ENCODE data around the gene TTC9B.

Gene TTC9B

GRCh38 chr19:40228863-40229262 is 10.7 kb upstream of the TTC9B start:
- TF ChIP-seq GABPA (IDR thresholded peaks at IDR 0.05; ENCODE audit: low read depth), result no peak
- TF ChIP-seq POLR2AphosphoS5 (IDR thresholded peaks at IDR 0.05; ENCODE audit: low read depth), result no peak
- TF ChIP-seq SPI1 (IDR thresholded peaks at IDR 0.05; ENCODE audit: borderline replicate concordance, low read depth), result no peak
- TF ChIP-seq CTCF (IDR thresholded peaks at IDR 0.05; ENCODE audit: insufficient read depth, low read length), result no peak
- TF ChIP-seq REST (IDR thresholded peaks at IDR 0.05; ENCODE audit: insufficient replicate concordance, low read depth), result no peak
- Histone ChIP-seq H3K27me3 (ENCODE audit: insufficient read depth, poor library complexity, severe bottlenecking) (peaks cover 29% of the 10 kb centered on the region), H3K27ac (replicated peaks) (no peak overlapping the region)

GRCh38 chr19:40228346-40228745 is 10.2 kb upstream of the TTC9B start:
- TF ChIP-seq SPI1 (IDR thresholded peaks at IDR 0.05; ENCODE audit: borderline replicate concordance, low read depth) (no peak), CTCF (IDR thresholded peaks at IDR 0.05; ENCODE audit: insufficient read depth, low read length) (no peak), GABPA (IDR thresholded peaks at IDR 0.05; ENCODE audit: low read depth) (no peak), REST (IDR thresholded peaks at IDR 0.05; ENCODE audit: insufficient replicate concordance, low read depth) (no peak), POLR2AphosphoS5 (IDR thresholded peaks at IDR 0.05; ENCODE audit: low read depth) (no peak)
- no peak overlapping the region for H3K4me3 ChIP-seq (replicated peaks; ENCODE audit: insufficient read depth, low read length)
- H3K27me3 ChIP-seq (ENCODE audit: insufficient read depth, poor library complexity, severe bottlenecking), result peaks cover 29% of the 10 kb centered on the region
- DNase-seq (ENCODE audit: low read depth in 1 of 2, low spot score in 1 of 2), result no peak
- no peak overlapping the region for H3K27ac ChIP-seq (replicated peaks)

More at GRCh38 chr19:40228863-40229262, 10.7 kb upstream of the TTC9B start:
- DNase-seq (ENCODE audit: low read depth in 1 of 2, low spot score in 1 of 2), result no peak
- H3K4me3 ChIP-seq (replicated peaks; ENCODE audit: insufficient read depth, low read length), result no peak overlapping the region

- no peak for DNase-seq (ENCODE audit: low read depth in 1 of 2, low spot score in 1 of 2)
- no peak overlapping the region for H3K27ac ChIP-seq (replicated peaks)
- no peak overlapping the region for H3K4me3 ChIP-seq (replicated peaks; ENCODE audit: insufficient read depth, low read length)
- peaks cover 29% of the 10 kb centered on the region for H3K27me3 ChIP-seq (ENCODE audit: insufficient read depth, poor library complexity, severe bottlenecking)
- no peak for TF ChIP-seq GABPA (IDR thresholded peaks at IDR 0.05; ENCODE audit: low read depth)
- no peak for TF ChIP-seq SPI1 (IDR thresholded peaks at IDR 0.05; ENCODE audit: borderline replicate concordance, low read depth)
- TF ChIP-seq REST (IDR thresholded peaks at IDR 0.05; ENCODE audit: insufficient replicate concordance, low read depth), result no peak
- TF ChIP-seq POLR2AphosphoS5 (IDR thresholded peaks at IDR 0.05; ENCODE audit: low read depth), result no peak
- no peak for TF ChIP-seq CTCF (IDR thresholded peaks at IDR 0.05; ENCODE audit: insufficient read depth, low read length)
Measured at GRCh38 chr19:40225440-40226305, 7.5 kb upstream of the TTC9B start.
